ENCODE data around the gene C19orf47.
"Not testable (repeated sequence)": the region's sequence is repeated elsewhere in the genome, so short reads cannot be mapped to it uniquely, and the experiment has no call there.

The C19orf47 gene

GRCh38 chr19:40370997-40371801 lies 23.0 kb upstream of the C19orf47 start:
- peaks cover 18% of the 10 kb centered on the region for H3K36me3 ChIP-seq (ENCODE audit: low read depth)

GRCh38 chr19:40370253-40370652 lies 22.1 kb upstream of the C19orf47 start:
- not testable (repeated sequence) for H3K4me1 ChIP-seq (ENCODE audit: insufficient read depth, poor library complexity, severe bottlenecking); DNase-seq (ENCODE audit: low spot score); H3K4me3 ChIP-seq (ENCODE audit: severe bottlenecking); H3K27ac ChIP-seq (ENCODE audit: poor library complexity, severe bottlenecking); H3K9me3 ChIP-seq (ENCODE audit: severe bottlenecking); H3K27me3 ChIP-seq (ENCODE audit: insufficient read depth, poor library complexity, severe bottlenecking); ATAC-seq (ENCODE audit: low read depth)
- H3K36me3 ChIP-seq (ENCODE audit: low read depth) = peaks cover 18% of the 10 kb centered on the region

More at GRCh38 chr19:40370997-40371801, 23.0 kb upstream of the C19orf47 start:
- Histone ChIP-seq H3K4me3 (ENCODE audit: severe bottlenecking) (no peak overlapping the region), H3K9me3 (ENCODE audit: severe bottlenecking) (no peaks in the 10 kb centered on the region), H3K27me3 (ENCODE audit: insufficient read depth, poor library complexity, severe bottlenecking) (no peaks in the 10 kb centered on the region), H3K27ac (ENCODE audit: poor library complexity, severe bottlenecking) (no peak overlapping the region), H3K4me1 (ENCODE audit: insufficient read depth, poor library complexity, severe bottlenecking) (no peaks in the 10 kb centered on the region)
- TF ChIP-seq CTCF (IDR thresholded peaks at IDR 0.05; ENCODE audit: poor library complexity, severe bottlenecking) = no peak
- ATAC-seq (ENCODE audit: low read depth) (no peak), DNase-seq (ENCODE audit: low spot score) (no peak)

GRCh38 chr19:40369797-40370196 lies 21.6 kb upstream of the C19orf47 start:
- Histone ChIP-seq H3K9me3 (ENCODE audit: severe bottlenecking) (no peaks in the 10 kb centered on the region), H3K4me1 (ENCODE audit: insufficient read depth, poor library complexity, severe bottlenecking) (no peaks in the 10 kb centered on the region), H3K36me3 (ENCODE audit: low read depth) (peaks cover 18% of the 10 kb centered on the region), H3K27me3 (ENCODE audit: insufficient read depth, poor library complexity, severe bottlenecking) (no peaks in the 10 kb centered on the region), H3K27ac (ENCODE audit: poor library complexity, severe bottlenecking) (no peak overlapping the region), H3K4me3 (ENCODE audit: severe bottlenecking) (no peak overlapping the region)
- DNase-seq (ENCODE audit: low spot score) (no peak), ATAC-seq (ENCODE audit: low read depth) (no peak)
- TF ChIP-seq CTCF (IDR thresholded peaks at IDR 0.05; ENCODE audit: poor library complexity, severe bottlenecking) = no peak

- Histone ChIP-seq H3K4me3 (ENCODE audit: severe bottlenecking) (no peak overlapping the region), H3K27me3 (ENCODE audit: insufficient read depth, poor library complexity, severe bottlenecking) (no peaks in the 10 kb centered on the region), H3K36me3 (ENCODE audit: low read depth) (peaks cover 15% of the 10 kb centered on the region), H3K4me1 (ENCODE audit: insufficient read depth, poor library complexity, severe bottlenecking) (no peaks in the 10 kb centered on the region), H3K9me3 (ENCODE audit: severe bottlenecking) (no peaks in the 10 kb centered on the region), H3K27ac (ENCODE audit: poor library complexity, severe bottlenecking) (no peak overlapping the region)
- no peak for DNase-seq (ENCODE audit: low spot score)
- ATAC-seq (ENCODE audit: low read depth) = no peak
- TF ChIP-seq CTCF (IDR thresholded peaks at IDR 0.05; ENCODE audit: poor library complexity, severe bottlenecking) = no peak
Observed at GRCh38 chr19:40367577-40368434, 19.6 kb upstream of the C19orf47 start.

- no peaks in the 10 kb centered on the region for H3K4me1 ChIP-seq (ENCODE audit: insufficient read depth, poor library complexity, severe bottlenecking)
- no peak for TF ChIP-seq CTCF (IDR thresholded peaks at IDR 0.05; ENCODE audit: poor library complexity, severe bottlenecking)
- peaks cover 14% of the 10 kb centered on the region for H3K36me3 ChIP-seq (ENCODE audit: low read depth)
- H3K9me3 ChIP-seq (ENCODE audit: severe bottlenecking) = no peaks in the 10 kb centered on the region
- H3K4me3 ChIP-seq (ENCODE audit: severe bottlenecking) = no peak overlapping the region
- DNase-seq (ENCODE audit: low spot score) = no peak
- H3K27ac ChIP-seq (ENCODE audit: poor library complexity, severe bottlenecking) = no peak overlapping the region
- H3K27me3 ChIP-seq (ENCODE audit: insufficient read depth, poor library complexity, severe bottlenecking) = no peaks in the 10 kb centered on the region
- ATAC-seq (ENCODE audit: low read depth) = no peak
Observed at GRCh38 chr19:40366697-40367561, 18.7 kb upstream of the C19orf47 start.
